AG04449 (cell line): ENCODE data around the gene SCN4B.

Experiments
- CTCF ChIA-PET: fragments of 350-600 bp; formaldehyde crosslinking; extraction: SDS; loops from one replicate; lab custom pipeline; 2021; ENCODE audit warnings: antibody characterized with exemption; lab: Yijun Ruan, JAX
- POLR2A ChIA-PET: fragments of 400-600, 350-600 bp; formaldehyde crosslinking; extraction: SDS; loops from one replicate; lab custom pipeline; 2020; ENCODE audit warnings: antibody characterized with exemption, inconsistent platforms; lab: Yijun Ruan, JAX
- DNase-seq: peaks from one replicate; pipeline ENCODE4 v3.0.0-alpha.2; 2010; ENCODE audit warnings: low read depth, low spot score
- H3K4me3 ChIP-seq: 2 replicates; pipeline ENCODE4 v1.5.1; 2011; ENCODE audit warnings: low read depth, mild to moderate bottlenecking, control low read depth, low read length
- TF ChIP-seq, protein P1 (sequence below): IDR thresholded peaks from one replicate; pipeline ENCODE4 v1.5.1; 2011; ENCODE audit warnings: mild to moderate bottlenecking, moderate library complexity, low read length, control low read depth, inconsistent platforms; ENCODE audit not compliant: insufficient read depth; ENCODE audit errors: missing control alignments

Gene SCN4B

DNA sequence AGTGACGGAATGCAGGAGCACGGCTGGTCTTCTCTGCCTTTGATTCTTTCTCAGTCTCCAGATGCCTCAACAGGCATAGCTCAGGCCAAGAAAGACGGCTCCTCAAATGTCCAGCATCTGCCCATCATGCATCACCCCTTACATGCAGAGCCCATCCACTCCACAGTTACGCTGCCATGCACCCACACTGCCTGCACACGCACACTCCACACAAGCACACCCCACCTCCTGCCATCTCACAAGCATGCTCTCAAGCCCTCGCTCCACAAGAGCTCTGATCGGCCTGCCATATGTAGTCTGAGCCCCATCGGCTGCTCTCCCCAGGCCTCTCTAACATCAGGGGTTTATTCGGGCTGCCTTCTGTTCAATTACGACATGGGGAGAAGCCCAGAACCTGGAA lies 18.8 kb downstream of the SCN4B start:
- ChIA-PET CTCF (interaction anchor here (1.0 to 4.2 kb wide), 3 partner anchors 10 to 315 kb away, joined by 3 to 14 read pairs (median 4); no protein-coding TSS in a partner anchor), POLR2A (no interaction called here)
- TF ChIP-seq, protein P1, sequence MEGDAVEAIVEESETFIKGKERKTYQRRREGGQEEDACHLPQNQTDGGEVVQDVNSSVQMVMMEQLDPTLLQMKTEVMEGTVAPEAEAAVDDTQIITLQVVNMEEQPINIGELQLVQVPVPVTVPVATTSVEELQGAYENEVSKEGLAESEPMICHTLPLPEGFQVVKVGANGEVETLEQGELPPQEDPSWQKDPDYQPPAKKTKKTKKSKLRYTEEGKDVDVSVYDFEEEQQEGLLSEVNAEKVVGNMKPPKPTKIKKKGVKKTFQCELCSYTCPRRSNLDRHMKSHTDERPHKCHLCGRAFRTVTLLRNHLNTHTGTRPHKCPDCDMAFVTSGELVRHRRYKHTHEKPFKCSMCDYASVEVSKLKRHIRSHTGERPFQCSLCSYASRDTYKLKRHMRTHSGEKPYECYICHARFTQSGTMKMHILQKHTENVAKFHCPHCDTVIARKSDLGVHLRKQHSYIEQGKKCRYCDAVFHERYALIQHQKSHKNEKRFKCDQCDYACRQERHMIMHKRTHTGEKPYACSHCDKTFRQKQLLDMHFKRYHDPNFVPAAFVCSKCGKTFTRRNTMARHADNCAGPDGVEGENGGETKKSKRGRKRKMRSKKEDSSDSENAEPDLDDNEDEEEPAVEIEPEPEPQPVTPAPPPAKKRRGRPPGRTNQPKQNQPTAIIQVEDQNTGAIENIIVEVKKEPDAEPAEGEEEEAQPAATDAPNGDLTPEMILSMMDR = no peak
- no peak overlapping the region for H3K4me3 ChIP-seq
- DNase-seq = no peak

DNA sequence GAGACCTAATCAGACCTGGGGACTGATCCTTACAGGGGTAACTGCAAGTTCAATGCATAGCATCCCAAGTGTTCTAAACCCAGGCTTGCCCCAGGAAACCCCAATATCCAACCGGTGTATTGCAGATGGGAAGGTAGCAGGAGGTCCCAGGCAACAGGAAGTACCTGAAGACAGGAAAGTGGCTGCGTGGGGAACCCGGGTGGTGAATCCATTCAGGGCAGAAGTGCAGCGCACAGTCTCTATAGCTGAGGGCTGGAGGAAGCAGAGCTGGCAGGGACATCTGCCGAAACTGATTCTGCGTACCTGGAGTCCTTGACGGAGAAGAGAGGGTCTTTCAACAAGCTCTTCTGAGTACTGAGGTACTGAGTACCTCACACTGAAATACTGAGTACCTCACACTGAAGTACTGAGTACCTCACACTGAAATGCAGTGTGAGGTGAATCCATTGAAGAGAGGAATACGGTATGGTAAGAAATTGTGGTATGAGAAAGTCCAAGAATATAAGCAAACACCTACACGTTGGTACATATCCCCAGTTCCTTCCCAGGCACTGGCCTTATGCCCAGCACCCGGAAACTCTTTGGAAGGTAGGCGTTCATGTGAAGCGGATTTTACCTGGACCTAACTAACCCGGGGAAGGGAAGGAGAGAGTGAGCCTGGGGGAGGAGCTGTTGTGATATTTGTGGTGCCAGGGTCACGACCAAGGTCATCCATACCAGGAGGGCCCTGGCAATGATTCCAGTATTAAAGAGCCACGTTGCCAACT lies 20.1 kb downstream of the SCN4B start:
- TF ChIP-seq, protein P1 = no peak
- no peak overlapping the region for H3K4me3 ChIP-seq
- no peak for DNase-seq
- CTCF ChIA-PET = interaction anchor here (1.7 to 4.2 kb wide), 2 partner anchors 12 to 14 kb away, joined by 6 to 14 read pairs; no protein-coding TSS in a partner anchor
- POLR2A ChIA-PET = no interaction called here

DNA sequence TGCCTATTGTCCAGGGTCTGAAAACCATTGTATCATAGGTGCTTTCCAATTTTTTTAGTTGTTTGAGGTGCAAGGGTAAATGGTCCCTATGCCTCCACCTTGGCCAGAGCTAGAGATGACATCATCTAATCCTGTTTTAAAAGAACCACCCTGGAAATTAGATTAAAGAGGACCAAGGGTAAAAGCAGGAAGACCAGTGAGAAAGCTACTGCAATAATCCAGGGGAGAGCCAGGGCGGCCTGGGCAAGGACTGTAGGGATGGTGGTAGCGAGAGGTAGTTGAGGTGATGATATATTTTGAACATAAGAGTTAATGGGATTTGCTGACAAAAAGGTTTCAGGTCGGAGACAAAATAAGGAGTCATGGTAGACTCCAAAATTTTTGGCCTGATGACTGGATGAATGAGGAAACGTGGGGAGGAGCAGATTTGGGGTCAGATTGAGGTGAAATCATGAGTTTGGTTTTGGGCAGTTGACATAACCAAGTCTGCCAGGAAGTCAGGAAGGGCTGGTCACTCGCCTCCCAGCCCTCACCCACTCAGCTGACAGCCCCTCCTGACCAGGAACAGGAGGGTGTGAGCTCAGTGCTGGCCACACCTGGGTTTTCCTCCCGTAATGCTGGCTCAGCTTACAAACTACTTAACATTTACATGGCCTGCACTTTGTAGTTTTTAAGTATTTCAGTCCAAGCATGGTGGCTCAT lies 23.0 kb downstream of the SCN4B start:
- TF ChIP-seq, protein P1 = no peak
- ChIA-PET CTCF (interaction anchor here (0.9 kb wide), 1 partner anchor 42 kb away, joined by 3 read pairs; no protein-coding TSS in a partner anchor), POLR2A (no interaction called here)
- DNase-seq = no peak
- no peak overlapping the region for H3K4me3 ChIP-seq

DNA sequence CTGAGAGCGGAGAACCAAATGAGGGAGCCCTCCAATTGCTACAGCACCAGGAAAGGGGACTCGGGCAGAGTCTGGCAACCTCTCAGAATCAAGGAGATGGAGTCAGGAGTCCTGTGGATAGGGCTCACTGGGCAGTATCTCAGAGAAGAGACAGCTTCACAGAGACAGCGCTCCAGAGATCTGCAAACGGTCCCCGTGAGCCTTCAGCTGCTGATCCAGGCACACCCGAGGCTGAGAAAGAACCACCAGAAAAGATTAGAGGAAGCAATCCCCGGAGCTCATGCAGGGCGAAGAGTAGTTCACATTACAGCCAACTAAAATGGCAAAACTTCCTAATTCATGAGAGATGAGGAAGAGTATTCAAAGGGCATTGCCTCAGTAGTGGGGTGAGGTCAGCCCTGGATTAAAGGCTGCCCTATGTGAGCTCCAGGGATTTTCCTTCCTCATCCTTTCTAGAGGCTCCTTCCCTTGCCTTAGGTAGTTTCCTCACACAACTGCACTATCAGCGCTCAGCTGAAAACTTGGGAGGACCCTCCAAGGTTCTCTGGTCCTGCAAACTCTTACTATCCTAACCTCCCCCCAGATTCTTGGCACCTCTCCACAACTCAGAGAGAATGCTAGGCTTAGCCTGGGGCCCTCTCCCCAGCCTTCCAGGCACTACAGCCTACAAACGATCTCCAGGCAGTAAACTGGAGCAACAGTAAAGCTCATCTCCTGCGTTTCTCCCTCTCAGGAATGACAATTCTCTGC lies 23.7 kb downstream of the SCN4B start:
- TF ChIP-seq, protein P1 = no peak
- ChIA-PET CTCF (interaction anchor here (0.9 kb wide), 1 partner anchor 42 kb away, joined by 3 read pairs; no protein-coding TSS in a partner anchor), POLR2A (no interaction called here)
- H3K4me3 ChIP-seq = no peak overlapping the region
- no peak for DNase-seq

DNA sequence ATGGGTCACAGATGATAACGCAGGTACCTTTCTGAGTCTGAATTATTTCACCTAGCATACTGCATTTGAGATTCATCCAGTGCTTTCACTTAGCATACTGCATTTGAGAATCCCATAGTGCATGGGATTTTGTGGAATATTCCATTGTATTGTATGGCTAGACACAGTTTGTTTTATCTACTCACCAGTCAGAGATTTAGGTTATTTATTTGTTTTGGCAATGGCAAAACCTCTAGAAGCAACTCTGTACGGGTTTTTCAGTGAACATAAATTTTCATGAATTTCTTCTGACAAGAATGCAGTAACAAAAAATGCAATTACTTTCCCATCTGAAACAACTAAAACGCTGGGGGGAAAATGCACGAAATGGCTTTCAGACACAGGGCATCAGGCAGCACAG lies 24.3 kb downstream of the SCN4B start:
- ChIA-PET POLR2A (no interaction called here), CTCF (no interaction called here)
- H3K4me3 ChIP-seq = no peak overlapping the region
- DNase-seq = no peak
- TF ChIP-seq, protein P1 = no peak
